GM23338 (cell line): ENCODE measurements around the gene UGDH.

ENCODE experiments used
- EZH2 ChIP-seq: fragments of 200-600 bp; sonication (generic); IDR thresholded peaks from one replicate; pipeline ENCODE4 v1.8.0; 2017; ENCODE audit warnings: antibody characterized with exemption, mild to moderate bottlenecking, low read depth; ENCODE audit not compliant: unreplicated experiment
- POLR2AphosphoS5 ChIP-seq: IDR thresholded peaks from 2 replicates; pipeline ENCODE4 v1.6.1; 2016; ENCODE audit warnings: antibody characterized with exemption, low read depth
- TF ChIP-seq, protein P1 (sequence below), 2 experiments: fragments of 200-600 bp in 1 of 2; sonication (generic) in 1 of 2; conservative IDR thresholded peaks; 2 replicates each; pipeline versions ENCODE4 v1.5.1 to v1.6.1; 2016 to 2017; ENCODE audit warnings: antibody characterized with exemption in 2 of 2, low read depth in 2 of 2, mild to moderate bottlenecking in 2 of 2, moderate library complexity in 1 of 2

DNA sequence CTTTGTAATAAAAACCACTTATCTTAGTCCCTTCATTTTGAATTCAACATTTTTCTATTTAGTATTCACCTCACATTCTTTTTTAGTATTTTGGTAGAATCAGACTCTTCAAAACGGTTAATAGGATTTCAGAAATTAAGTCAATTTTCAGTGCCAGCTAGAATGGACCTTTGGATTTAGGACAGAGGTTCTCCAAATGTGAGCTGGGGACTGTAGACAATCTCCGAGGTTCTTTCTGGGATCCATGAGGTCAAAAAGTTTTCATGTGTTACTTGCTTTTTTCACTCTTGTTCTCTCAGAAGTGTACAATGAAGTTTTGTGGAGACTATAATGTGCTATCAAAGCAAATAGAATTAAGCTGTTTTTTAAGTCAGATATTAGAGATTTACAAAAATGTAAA lies 2.3 kb upstream of the UGDH start:
- TF ChIP-seq POLR2AphosphoS5 = no peak
- TF ChIP-seq, protein P1, sequence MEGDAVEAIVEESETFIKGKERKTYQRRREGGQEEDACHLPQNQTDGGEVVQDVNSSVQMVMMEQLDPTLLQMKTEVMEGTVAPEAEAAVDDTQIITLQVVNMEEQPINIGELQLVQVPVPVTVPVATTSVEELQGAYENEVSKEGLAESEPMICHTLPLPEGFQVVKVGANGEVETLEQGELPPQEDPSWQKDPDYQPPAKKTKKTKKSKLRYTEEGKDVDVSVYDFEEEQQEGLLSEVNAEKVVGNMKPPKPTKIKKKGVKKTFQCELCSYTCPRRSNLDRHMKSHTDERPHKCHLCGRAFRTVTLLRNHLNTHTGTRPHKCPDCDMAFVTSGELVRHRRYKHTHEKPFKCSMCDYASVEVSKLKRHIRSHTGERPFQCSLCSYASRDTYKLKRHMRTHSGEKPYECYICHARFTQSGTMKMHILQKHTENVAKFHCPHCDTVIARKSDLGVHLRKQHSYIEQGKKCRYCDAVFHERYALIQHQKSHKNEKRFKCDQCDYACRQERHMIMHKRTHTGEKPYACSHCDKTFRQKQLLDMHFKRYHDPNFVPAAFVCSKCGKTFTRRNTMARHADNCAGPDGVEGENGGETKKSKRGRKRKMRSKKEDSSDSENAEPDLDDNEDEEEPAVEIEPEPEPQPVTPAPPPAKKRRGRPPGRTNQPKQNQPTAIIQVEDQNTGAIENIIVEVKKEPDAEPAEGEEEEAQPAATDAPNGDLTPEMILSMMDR (conservative IDR thresholded peaks at IDR 0.05; ENCODE audit: low read depth in 2 of 2) = no peak
- TF ChIP-seq EZH2 = no peak
